CD14-positive monocyte (primary cell): ENCODE data around the gene AKAP6. TPM values are rescaled to one million over a fixed set of nuclear protein-coding genes. Genes with fewer than 3 reads are reported as not detected.

ENCODE experiments used
- DNase-seq, 3 donors: peaks; one replicate each; pipeline ENCODE4 v3.0.0-alpha.2; 2011 to 2022
- H2AFZ ChIP-seq: 2 replicates; pipeline ENCODE4 v1.6.0; 2012; ENCODE audit warnings: mild to moderate bottlenecking, low read depth, low read length, inconsistent platforms; ENCODE audit not compliant: insufficient read depth, poor library complexity, severe bottlenecking
- H3K27ac ChIP-seq, 2 donors: 1 replicate in 1 of 2; 2 replicates in 1 of 2; pipeline ENCODE4 v1.5.1; 2012 to 2013; ENCODE audit warnings: low read length in 2 of 2, control low read depth in 1 of 2, inconsistent platforms in 1 of 2, low read depth in 1 of 2, mild to moderate bottlenecking in 1 of 2
- H3K27me3 ChIP-seq, 2 donors: one replicate each; pipeline versions ENCODE4 v1.6.0 to v1.6.1; 2011 to 2013; ENCODE audit warnings: low read length in 2 of 2; ENCODE audit not compliant: control insufficient read depth in 2 of 2, insufficient read depth in 2 of 2
- H3K36me3 ChIP-seq, 2 donors: replicated peaks in 1 of 2; 1 replicate in 1 of 2; 2 replicates in 1 of 2; pipeline versions ENCODE4 v1.5.1 to v1.6.1; 2012 to 2013; ENCODE audit warnings: low read length in 2 of 2, control low read depth in 1 of 2, inconsistent platforms in 1 of 2, mild to moderate bottlenecking in 1 of 2; ENCODE audit not compliant: insufficient read depth in 2 of 2, control insufficient read depth in 1 of 2
- H3K4me1 ChIP-seq, 2 donors: 1 replicate in 1 of 2; 2 replicates in 1 of 2; pipeline versions ENCODE4 v1.5.1 to v1.6.1; 2012 to 2013; ENCODE audit warnings: low read length in 2 of 2, control low read depth in 1 of 2, inconsistent platforms in 1 of 2, mild to moderate bottlenecking in 1 of 2, moderate library complexity in 1 of 2; ENCODE audit not compliant: insufficient read depth in 2 of 2, control insufficient read depth in 1 of 2
- H3K4me2 ChIP-seq: replicated peaks from 2 replicates; pipeline ENCODE3; 2012; ENCODE audit warnings: low read length, moderate library complexity, mild to moderate bottlenecking; ENCODE audit not compliant: poor library complexity, severe bottlenecking; ENCODE audit errors: extremely low read depth
- H3K4me3 ChIP-seq, 3 experiments: fragments of 200-600 bp in 1 of 3; sonication (generic) in 1 of 3; replicated peaks in 1 of 3; 1 replicate in 2 of 3; 2 replicates in 1 of 3; pipeline ENCODE4 v1.5.1; 2011 to 2013; ENCODE audit warnings: low read length in 3 of 3, mild to moderate bottlenecking in 3 of 3, control low read depth in 2 of 3, low read depth in 2 of 3, inconsistent platforms in 1 of 3, moderate library complexity in 1 of 3
- H3K79me2 ChIP-seq: 2 replicates; pipeline ENCODE4 v1.6.0; 2012; ENCODE audit warnings: mild to moderate bottlenecking, control low read depth, inconsistent platforms, low read length, moderate library complexity; ENCODE audit not compliant: insufficient read depth
- H3K9ac ChIP-seq: 2 replicates; pipeline ENCODE4 v1.6.0; 2017; ENCODE audit warnings: low read length, mild to moderate bottlenecking; ENCODE audit not compliant: insufficient read depth, poor library complexity, severe bottlenecking
- H3K9me3 ChIP-seq, 2 donors: replicated peaks in 1 of 2; 1 replicate in 1 of 2; 2 replicates in 1 of 2; pipeline versions ENCODE4 v1.5.1 to v1.6.1; 2012 to 2013; ENCODE audit warnings: low read length in 2 of 2, control low read depth in 1 of 2; ENCODE audit not compliant: control insufficient read depth in 1 of 2, insufficient read depth in 1 of 2
- H4K20me1 ChIP-seq: 2 replicates; pipeline ENCODE4 v1.6.0; 2012; ENCODE audit warnings: mild to moderate bottlenecking, low read length, control low read depth, moderate library complexity; ENCODE audit not compliant: insufficient read depth
- H3K27ac Mint-ChIP-seq, 7 donors: one replicate each; pipeline ENCODE4 v1.8.0; 2020; ENCODE audit warnings: mild to moderate bottlenecking in 7 of 7, mixed read lengths in 7 of 7, moderate library complexity in 6 of 7, inconsistent platforms in 2 of 7
- H3K27me3 Mint-ChIP-seq, 3 donors: one replicate each; pipeline ENCODE4 v1.8.0; 2021 to 2022; ENCODE audit warnings: low read depth in 3 of 3, mild to moderate bottlenecking in 3 of 3, mixed read lengths in 3 of 3, moderate library complexity in 3 of 3, inconsistent platforms in 1 of 3
- H3K36me3 Mint-ChIP-seq, 2 donors: one replicate each; pipeline ENCODE4 v1.8.0; 2020; ENCODE audit warnings: mixed read lengths in 2 of 2, inconsistent platforms in 1 of 2, mild to moderate bottlenecking in 1 of 2
- H3K4me1 Mint-ChIP-seq: one replicate; pipeline ENCODE4 v1.8.0; 2020; ENCODE audit warnings: mild to moderate bottlenecking, mixed read lengths
- H3K4me3 Mint-ChIP-seq, 2 donors: one replicate each; pipeline ENCODE4 v1.8.0; 2020; ENCODE audit warnings: mild to moderate bottlenecking in 2 of 2, mixed read lengths in 2 of 2, moderate library complexity in 1 of 2
- H3K9me3 Mint-ChIP-seq, 7 donors: one replicate each; pipeline ENCODE4 v1.8.0; 2020 to 2022; ENCODE audit warnings: mixed read lengths in 7 of 7, mild to moderate bottlenecking in 6 of 7, moderate library complexity in 6 of 7, inconsistent platforms in 2 of 7
- CTCF ChIP-seq: fragments of 200-600 bp; IDR thresholded peaks from one replicate; pipeline ENCODE4 v1.8.0; 2022; ENCODE audit warnings: antibody characterized with exemption, mild to moderate bottlenecking
- WGBS: methylation state at CpG from one replicate; pipeline ENCODE4 v1.1.5; 2013; ENCODE audit warnings: missing lambda C conversion rate; ENCODE audit not compliant: insufficient coverage; 5-methylcytosine and 5-hydroxymethylcytosine counted together
- intact Hi-C, 2 donors: fragments of 100-400 bp; cut with micrococcal nuclease; formaldehyde crosslinking; loops; one replicate each; pipeline versions ENCODE4 v1.15.0 to v1.15.1; 2023
- polyA plus RNA-seq, 3 donors: library from polyadenylated mRNA; depleted of rRNA in 1 of 3; unstranded in 2 of 3; stranded (reverse) in 1 of 3; fragments of 300-500 nt in 2 of 3; fragments of >200 nt in 1 of 3; fragmentation: Illumina TruSeq in 2 of 3; gene quantifications; 1 replicate in 2 of 3; 2 replicates in 1 of 3; pipeline ENCODE4 v1.2.3, GENCODE V29; 2012 to 2021

AKAP6 gene
- polyA plus RNA-seq, 3 donors, result not detected

- Mint-ChIP-seq H3K4me3 (no peak overlapping the region), H3K36me3 (no peaks in the 10 kb centered on the region), H3K9me3 (no peaks in the 10 kb centered on the region), H3K27ac (no peak overlapping the region), H3K27me3 (peaks cover 0 to under 1% (median 0%) of the 10 kb centered on the region in 3 donors), H3K4me1 (no peaks in the 10 kb centered on the region)
- Histone ChIP-seq H3K27ac (no peak overlapping the region), H3K4me3 (no peak overlapping the region), H3K9me3 (no peaks in the 10 kb centered on the region), H4K20me1 (no peaks in the 10 kb centered on the region), H3K36me3 (no peaks in the 10 kb centered on the region), H3K4me2 (no peak overlapping the region), H3K27me3 (no peaks in the 10 kb centered on the region), H3K9ac (no peak overlapping the region), H3K79me2 (no peaks in the 10 kb centered on the region), H3K4me1 (no peaks in the 10 kb centered on the region), H2AFZ (no peak overlapping the region)
- no CpG with 5 or more reads among the region's 2 CpGs for WGBS
- intact Hi-C loops, result no loop called here
- TF ChIP-seq CTCF, result no peak
- no peak for DNase-seq
Observed at GRCh38 chr14:32332415-32333316, 3.6 kb downstream of the AKAP6 start.

- no peak for TF ChIP-seq CTCF
- intact Hi-C loops, result no loop called here
- Histone ChIP-seq H3K4me1 (no peaks in the 10 kb centered on the region), H3K9ac (no peak overlapping the region), H4K20me1 (no peaks in the 10 kb centered on the region), H3K4me2 (no peak overlapping the region), H2AFZ (no peak overlapping the region), H3K9me3 (no peaks in the 10 kb centered on the region), H3K79me2 (no peaks in the 10 kb centered on the region), H3K27me3 (no peaks in the 10 kb centered on the region), H3K4me3 (no peak overlapping the region), H3K36me3 (no peaks in the 10 kb centered on the region), H3K27ac (no peak overlapping the region)
- H3K4me1 Mint-ChIP-seq, result no peaks in the 10 kb centered on the region
- H3K36me3 Mint-ChIP-seq, result no peaks in the 10 kb centered on the region
- peaks cover 0 to 2% (median 0%) of the 10 kb centered on the region in 7 donors for H3K9me3 Mint-ChIP-seq
- no peaks in the 10 kb centered on the region for H3K27me3 Mint-ChIP-seq
- no peak overlapping the region for H3K4me3 Mint-ChIP-seq
- no peak for DNase-seq
- H3K27ac Mint-ChIP-seq, result no peak overlapping the region
- WGBS, result 77% methylated on average over 1 of the region's 2 CpGs
Observed at GRCh38 chr14:32336702-32337101, 7.6 kb downstream of the AKAP6 start.
